ENCODE measurements around the gene MARCHF6. TPM values are rescaled to one million over a fixed set of nuclear protein-coding genes. Genes with fewer than 3 reads are reported as not detected.

Gene MARCHF6
- total RNA-seq, 1 donor, result 53.9 TPM

GRCh38 chr5:10354048-10354872, 765 bp downstream of the MARCHF6 start:
- peaks cover 29% of the 10 kb centered on the region for H3K4me1 ChIP-seq (ENCODE audit: insufficient read depth, low read length)
- peaks cover 40% of the 10 kb centered on the region for H4K20me1 ChIP-seq (ENCODE audit: insufficient read depth, low read length)
- peak overlapping the region; percentile 95 for H3K4me3 ChIP-seq (ENCODE audit: insufficient read depth, low read length)
- no peaks in the 10 kb centered on the region for H3K9me3 ChIP-seq (ENCODE audit: low read depth, low read length)
- H3K4me2 ChIP-seq (ENCODE audit: insufficient read depth, low read length), result peak overlapping the region; percentile 88
- DNase-seq (ENCODE audit: insufficient read length, low spot score, missing footprints), result no peak
- peak overlapping the region; percentile 95 for H3K27ac ChIP-seq (ENCODE audit: low read depth, low read length)
- peaks cover 61% of the 10 kb centered on the region for H3K79me2 ChIP-seq (ENCODE audit: insufficient read depth, low read length)
- TF ChIP-seq CTCF (IDR thresholded peaks at IDR 0.05; ENCODE audit: extremely low read depth, low read depth, low read length), result no peak
- no peaks in the 10 kb centered on the region for H3K36me3 ChIP-seq (ENCODE audit: insufficient read depth, low read length)
- H2AFZ ChIP-seq (ENCODE audit: low read length), result peak overlapping the region; percentile 56
- H3K27me3 ChIP-seq (ENCODE audit: insufficient read depth, low read length), result no peaks in the 10 kb centered on the region

- TF ChIP-seq CTCF (IDR thresholded peaks at IDR 0.05; ENCODE audit: extremely low read depth, low read depth, low read length), result no peak
- peak overlapping the region; percentile 95 for H3K4me3 ChIP-seq (ENCODE audit: insufficient read depth, low read length)
- H4K20me1 ChIP-seq (ENCODE audit: insufficient read depth, low read length), result peaks cover 43% of the 10 kb centered on the region
- H2AFZ ChIP-seq (ENCODE audit: low read length), result no peak overlapping the region
- no peaks in the 10 kb centered on the region for H3K36me3 ChIP-seq (ENCODE audit: insufficient read depth, low read length)
- peaks cover 29% of the 10 kb centered on the region for H3K4me1 ChIP-seq (ENCODE audit: insufficient read depth, low read length)
- DNase-seq (ENCODE audit: insufficient read length, low spot score, missing footprints), result no peak
- H3K79me2 ChIP-seq (ENCODE audit: insufficient read depth, low read length), result peaks cover 71% of the 10 kb centered on the region
- H3K27me3 ChIP-seq (ENCODE audit: insufficient read depth, low read length), result no peaks in the 10 kb centered on the region
- no peaks in the 10 kb centered on the region for H3K9me3 ChIP-seq (ENCODE audit: low read depth, low read length)
- H3K4me2 ChIP-seq (ENCODE audit: insufficient read depth, low read length), result peak overlapping the region; percentile 88
- peak overlapping the region; percentile 95 for H3K27ac ChIP-seq (ENCODE audit: low read depth, low read length)
Observed at GRCh38 chr5:10355071-10355889, 1.8 kb downstream of the MARCHF6 start.

GRCh38 chr5:10358999-10359398, 5.5 kb downstream of the MARCHF6 start:
- no peak overlapping the region for H2AFZ ChIP-seq (ENCODE audit: low read length)
- no peak for TF ChIP-seq CTCF (IDR thresholded peaks at IDR 0.05; ENCODE audit: extremely low read depth, low read depth, low read length)
- H3K27me3 ChIP-seq (ENCODE audit: insufficient read depth, low read length), result no peaks in the 10 kb centered on the region
- peaks cover 78% of the 10 kb centered on the region for H4K20me1 ChIP-seq (ENCODE audit: insufficient read depth, low read length)
- H3K4me2 ChIP-seq (ENCODE audit: insufficient read depth, low read length), result no peak overlapping the region
- peaks cover 18% of the 10 kb centered on the region for H3K4me1 ChIP-seq (ENCODE audit: insufficient read depth, low read length)
- peaks cover 99% of the 10 kb centered on the region for H3K79me2 ChIP-seq (ENCODE audit: insufficient read depth, low read length)
- H3K4me3 ChIP-seq (ENCODE audit: insufficient read depth, low read length), result no peak overlapping the region
- H3K9me3 ChIP-seq (ENCODE audit: low read depth, low read length), result no peaks in the 10 kb centered on the region
- no peak for DNase-seq (ENCODE audit: insufficient read length, low spot score, missing footprints)
- H3K27ac ChIP-seq (ENCODE audit: low read depth, low read length), result no peak overlapping the region
- H3K36me3 ChIP-seq (ENCODE audit: insufficient read depth, low read length), result no peaks in the 10 kb centered on the region

GRCh38 chr5:10360686-10361085, 7.2 kb downstream of the MARCHF6 start:
- no peak for TF ChIP-seq CTCF (IDR thresholded peaks at IDR 0.05; ENCODE audit: extremely low read depth, low read depth, low read length)
- Histone ChIP-seq H3K9me3 (ENCODE audit: low read depth, low read length) (no peaks in the 10 kb centered on the region), H4K20me1 (ENCODE audit: insufficient read depth, low read length) (peaks cover 75% of the 10 kb centered on the region)

More at GRCh38 chr5:10360686-10361085, 7.2 kb downstream of the MARCHF6 start:
- Histone ChIP-seq H3K4me3 (ENCODE audit: insufficient read depth, low read length) (no peak overlapping the region), H3K36me3 (ENCODE audit: insufficient read depth, low read length) (no peaks in the 10 kb centered on the region), H2AFZ (ENCODE audit: low read length) (no peak overlapping the region), H3K4me1 (ENCODE audit: insufficient read depth, low read length) (peaks cover 14% of the 10 kb centered on the region), H3K4me2 (ENCODE audit: insufficient read depth, low read length) (no peak overlapping the region), H3K79me2 (ENCODE audit: insufficient read depth, low read length) (peaks cover 98% of the 10 kb centered on the region), H3K27me3 (ENCODE audit: insufficient read depth, low read length) (no peaks in the 10 kb centered on the region), H3K27ac (ENCODE audit: low read depth, low read length) (no peak overlapping the region)
- DNase-seq (ENCODE audit: insufficient read length, low spot score, missing footprints), result no peak

All from osteoblast (primary cell).